PC-9 (cell line): ENCODE data around the gene LHX8.

Source experiments
- CTCF ChIP-seq: fragments of 200-600 bp; sonication (generic); conservative IDR thresholded peaks from 2 replicates; pipeline ENCODE4 v1.6.1; 2017; ENCODE audit warnings: mixed run types, antibody characterized with exemption, mild to moderate bottlenecking, moderate library complexity
- EZH2 ChIP-seq: fragments of 200-600 bp; sonication (generic); IDR thresholded peaks from 2 replicates; pipeline ENCODE4 v1.8.0; 2017; ENCODE audit warnings: antibody characterized with exemption, low read depth

GRCh38 chr1:75198761-75199160, 64.6 kb downstream of the LHX8 start:
- TF ChIP-seq CTCF (no peak), EZH2 (no peak)
